ENCODE data around the gene TFAM. TPM values are rescaled to one million over a fixed set of nuclear protein-coding genes. Genes with fewer than 3 reads are reported as not detected.

The TFAM gene
- total RNA-seq: 10 to 100 TPM; 27.6 to 33.6 TPM
- polyA plus RNA-seq (ENCODE audit: insufficient read length in 6 of 6): 10 to 100 TPM; 58.0 to 68.4 (median 62.7) TPM
- long read RNA-seq, donor 1, full-length matches to known transcripts: 8 of 75 reads
- long read RNA-seq, donor 1, partial matches to known transcripts: 67 of 75 reads
- long read RNA-seq, donor 1, other reads (novel, unspliced or antisense): 0 of 75 reads
- long read RNA-seq, donor 2, full-length matches to known transcripts: 13 of 81 reads
- long read RNA-seq, donor 2, partial matches to known transcripts: 68 of 81 reads
- long read RNA-seq, donor 2, other reads (novel, unspliced or antisense): 0 of 81 reads
- long read RNA-seq, donor 3, full-length matches to known transcripts: 8 of 34 reads
- long read RNA-seq, donor 3, partial matches to known transcripts: 26 of 34 reads
- long read RNA-seq, donor 3, other reads (novel, unspliced or antisense): 0 of 34 reads
- long read RNA-seq, donor 4, full-length matches to known transcripts: 2 of 21 reads
- long read RNA-seq, donor 4, partial matches to known transcripts: 18 of 21 reads
- long read RNA-seq, donor 4, other reads (novel, unspliced or antisense): 1 of 21 reads
- long read RNA-seq, donor 5, full-length matches to known transcripts: 9 of 52 reads
- long read RNA-seq, donor 5, partial matches to known transcripts: 43 of 52 reads
- long read RNA-seq, donor 5, other reads (novel, unspliced or antisense): 0 of 52 reads
- long read RNA-seq, donor 6, full-length matches to known transcripts: 5 of 54 reads
- long read RNA-seq, donor 6, partial matches to known transcripts: 49 of 54 reads
- long read RNA-seq, donor 6, other reads (novel, unspliced or antisense): 0 of 54 reads
- long read RNA-seq, donor 7, full-length matches to known transcripts: 6 of 18 reads
- long read RNA-seq, donor 7, partial matches to known transcripts: 12 of 18 reads
- long read RNA-seq, donor 7, other reads (novel, unspliced or antisense): 0 of 18 reads
- long read RNA-seq, donor 8, full-length matches to known transcripts: 13 of 38 reads
- long read RNA-seq, donor 8, partial matches to known transcripts: 25 of 38 reads
- long read RNA-seq, donor 8, other reads (novel, unspliced or antisense): 0 of 38 reads
- long read RNA-seq, donor 9: 0 reads
- long read RNA-seq, donor 10, full-length matches to known transcripts: 3 of 11 reads
- long read RNA-seq, donor 10, partial matches to known transcripts: 7 of 11 reads
- long read RNA-seq, donor 10, other reads (novel, unspliced or antisense): 1 of 11 reads
- long read RNA-seq, donor 11, full-length matches to known transcripts: 2 of 48 reads
- long read RNA-seq, donor 11, partial matches to known transcripts: 46 of 48 reads
- long read RNA-seq, donor 11, other reads (novel, unspliced or antisense): 0 of 48 reads
- long read RNA-seq, donor 12, full-length matches to known transcripts: 6 of 47 reads
- long read RNA-seq, donor 12, partial matches to known transcripts: 41 of 47 reads
- long read RNA-seq, donor 12, other reads (novel, unspliced or antisense): 0 of 47 reads

DNA sequence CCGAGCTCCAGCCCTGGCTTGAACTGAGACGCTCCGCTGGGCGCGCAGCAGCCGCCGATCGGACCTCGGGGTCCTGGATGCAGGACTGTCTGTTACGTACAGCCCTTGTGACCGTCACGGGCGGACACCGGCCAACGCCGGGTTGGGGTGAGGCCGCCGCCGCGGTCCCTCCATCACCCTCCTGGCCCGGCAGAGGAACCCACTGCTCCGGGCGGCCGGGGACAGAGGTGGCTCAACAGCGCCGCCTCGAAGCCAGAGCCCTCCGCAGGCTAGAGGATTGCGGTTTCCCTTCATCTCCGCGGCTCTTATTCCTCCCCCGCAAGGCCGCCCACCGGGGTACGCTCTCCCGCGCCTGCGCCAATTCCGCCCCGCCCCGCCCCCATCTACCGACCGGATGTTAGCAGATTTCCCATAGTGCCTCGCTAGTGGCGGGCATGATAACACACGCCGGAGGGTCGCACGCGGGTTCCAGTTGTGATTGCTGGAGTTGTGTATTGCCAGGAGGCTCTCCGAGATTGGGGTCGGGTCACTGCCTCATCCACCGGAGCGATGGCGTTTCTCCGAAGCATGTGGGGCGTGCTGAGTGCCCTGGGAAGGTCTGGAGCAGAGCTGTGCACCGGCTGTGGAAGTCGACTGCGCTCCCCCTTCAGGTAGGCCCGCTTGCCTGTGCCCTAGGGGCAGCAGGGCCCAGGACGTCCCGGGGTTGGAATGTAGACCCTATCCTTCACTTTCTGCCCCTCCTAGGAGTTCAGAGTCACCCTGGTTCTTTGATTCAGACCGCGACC is at the start of gene TFAM:
TSS of gene TFAM (plus strand) at position 412 of the 785 bp plus-strand sequence. CDS start at position 550, 138 bp downstream.
- DNase-seq (peak; percentile 95 to 96 (median 96)), ATAC-seq (peak; percentile 97)
- TF ChIP-seq, protein P1, sequence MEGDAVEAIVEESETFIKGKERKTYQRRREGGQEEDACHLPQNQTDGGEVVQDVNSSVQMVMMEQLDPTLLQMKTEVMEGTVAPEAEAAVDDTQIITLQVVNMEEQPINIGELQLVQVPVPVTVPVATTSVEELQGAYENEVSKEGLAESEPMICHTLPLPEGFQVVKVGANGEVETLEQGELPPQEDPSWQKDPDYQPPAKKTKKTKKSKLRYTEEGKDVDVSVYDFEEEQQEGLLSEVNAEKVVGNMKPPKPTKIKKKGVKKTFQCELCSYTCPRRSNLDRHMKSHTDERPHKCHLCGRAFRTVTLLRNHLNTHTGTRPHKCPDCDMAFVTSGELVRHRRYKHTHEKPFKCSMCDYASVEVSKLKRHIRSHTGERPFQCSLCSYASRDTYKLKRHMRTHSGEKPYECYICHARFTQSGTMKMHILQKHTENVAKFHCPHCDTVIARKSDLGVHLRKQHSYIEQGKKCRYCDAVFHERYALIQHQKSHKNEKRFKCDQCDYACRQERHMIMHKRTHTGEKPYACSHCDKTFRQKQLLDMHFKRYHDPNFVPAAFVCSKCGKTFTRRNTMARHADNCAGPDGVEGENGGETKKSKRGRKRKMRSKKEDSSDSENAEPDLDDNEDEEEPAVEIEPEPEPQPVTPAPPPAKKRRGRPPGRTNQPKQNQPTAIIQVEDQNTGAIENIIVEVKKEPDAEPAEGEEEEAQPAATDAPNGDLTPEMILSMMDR (IDR thresholded peaks at IDR 0.05): peak in 1 of 2 donors; percentile 32
- Histone ChIP-seq H3K27ac (peak within 1 kb of the TSS; percentile 87 to 94), H3K36me3 (peaks cover 4 to 24% of the 10 kb centered on the region in 2 donors), H3K27me3 (no peaks in the 10 kb centered on the region), H3K4me1 (peaks cover 8 to 44% of the 10 kb centered on the region in 2 donors), H3K4me3 (peak within 1 kb of the TSS; percentile 80 to 89), H3K9me3 (no peaks in the 10 kb centered on the region)
- intact Hi-C loops (cut with DNase I): loop anchor here in 1 of 2 donors (10.0 kb wide), 1 partner anchor 50 kb away; the partner anchor contains the start of gene UBE2D1

DNA sequence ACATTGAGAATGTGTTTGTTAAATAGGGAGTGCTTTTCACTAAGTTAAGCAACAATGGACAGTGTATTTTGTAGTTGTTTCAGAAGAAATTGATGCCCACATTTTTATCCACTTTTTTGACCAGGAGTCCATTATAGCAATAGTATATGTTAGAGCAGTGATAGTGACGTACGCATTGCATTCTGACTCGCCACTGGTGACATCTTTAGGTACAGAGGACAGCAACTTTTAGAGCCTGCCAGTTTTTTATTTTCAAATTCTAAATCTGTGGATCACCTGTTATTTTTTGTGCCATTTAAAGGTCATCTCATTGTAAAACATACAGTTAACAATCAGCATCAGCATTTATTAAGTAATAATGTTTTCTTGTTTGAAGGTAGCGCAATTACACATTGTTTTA is 49.0 kb upstream of the TFAM start:
- Histone ChIP-seq H3K27me3 (no peaks in the 10 kb centered on the region), H3K4me3 (peak overlapping the region; percentile 86 to 89), H3K36me3 (no peaks in the 10 kb centered on the region), H3K4me1 (peaks cover 0 to 51% of the 10 kb centered on the region in 2 donors), H3K9me3 (no peaks in the 10 kb centered on the region), H3K27ac (no peak overlapping the region)
- no peak for DNase-seq
- intact Hi-C loops (cut with DNase I): loop anchor here in 1 of 2 donors (10.0 kb wide), 1 partner anchor 49 kb away; the partner anchor contains the start of gene TFAM
- ATAC-seq: no peak
- TF ChIP-seq, protein P1 (IDR thresholded peaks at IDR 0.05): no peak

DNA sequence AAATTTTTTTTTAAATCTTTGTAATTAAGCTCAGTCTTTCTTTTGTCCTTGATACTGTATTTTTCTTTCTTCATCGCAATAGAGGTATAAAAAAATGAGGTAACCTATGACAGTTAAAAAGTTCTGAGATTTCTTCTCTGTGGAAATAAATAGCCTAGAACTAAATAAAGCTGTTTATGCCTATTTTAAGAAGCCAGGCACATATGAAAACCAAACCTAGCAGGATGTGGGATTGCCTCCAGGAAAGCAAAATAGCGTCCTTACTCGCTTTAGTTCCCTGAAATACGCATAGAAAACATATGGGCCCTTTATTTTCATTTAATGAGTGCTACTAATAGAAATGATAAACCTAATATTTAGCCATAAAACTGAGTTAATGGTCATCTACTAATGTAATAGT is 43.8 kb upstream of the TFAM start:
- TF ChIP-seq, protein P1 (IDR thresholded peaks at IDR 0.05): no peak
- DNase-seq (no peak), ATAC-seq (no peak)
- Histone ChIP-seq H3K27me3 (no peaks in the 10 kb centered on the region), H3K36me3 (no peaks in the 10 kb centered on the region), H3K4me1 (peaks cover 0 to 42% of the 10 kb centered on the region in 2 donors), H3K4me3 (no peak overlapping the region), H3K27ac (no peak overlapping the region), H3K9me3 (no peaks in the 10 kb centered on the region)
- intact Hi-C loops (cut with DNase I): no loop called here

DNA sequence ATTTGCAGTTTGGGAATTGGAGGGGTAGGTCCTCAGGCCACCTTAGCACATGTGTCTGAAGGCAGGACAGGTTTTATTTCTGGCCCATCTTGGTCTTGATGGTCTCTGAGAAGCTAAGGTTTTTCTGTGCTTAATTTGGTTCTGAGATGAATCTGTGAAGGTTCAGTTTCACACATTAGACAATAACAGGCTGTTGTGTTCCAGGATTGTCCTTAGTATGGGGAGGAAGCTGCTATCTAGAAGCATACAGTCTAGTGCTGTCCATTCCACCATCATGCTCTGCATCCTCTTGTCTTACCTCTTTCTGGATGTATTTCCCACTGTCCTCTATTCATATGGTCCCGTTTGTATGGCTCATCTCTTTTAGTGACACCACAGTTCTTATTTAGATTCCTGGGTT is 43.3 kb upstream of the TFAM start:
- no peak for DNase-seq
- TF ChIP-seq, protein P1 (IDR thresholded peaks at IDR 0.05): no peak
- no peaks in the 10 kb centered on the region for H3K36me3 ChIP-seq
- ATAC-seq: no peak
- no peaks in the 10 kb centered on the region for H3K9me3 ChIP-seq
- intact Hi-C loops (cut with DNase I): no loop called here
- H3K27me3 ChIP-seq: no peaks in the 10 kb centered on the region
- H3K4me3 ChIP-seq: no peak overlapping the region
- no peak overlapping the region for H3K27ac ChIP-seq
- H3K4me1 ChIP-seq: peaks cover 0 to 37% of the 10 kb centered on the region in 2 donors
